GM12878 (cell line): ENCODE results near the gene KATNA1. TPM values are rescaled to one million over a fixed set of nuclear protein-coding genes. Genes with fewer than 3 reads are reported as not detected.

Source experiments
- DPF2 ChIP-seq: fragments of 450-650 bp; IDR thresholded peaks from 2 replicates; pipeline ENCODE4 v1.6.1; 2017; ENCODE audit warnings: mild to moderate bottlenecking
- MLLT1 ChIP-seq: fragments of 450-650 bp; IDR thresholded peaks from 2 replicates; pipeline ENCODE4 v1.6.1; 2016; ENCODE audit warnings: mild to moderate bottlenecking
- MTA3 ChIP-seq: IDR thresholded peaks from 2 replicates; pipeline ENCODE4 v1.6.1; 2012; ENCODE audit warnings: low read length, inconsistent platforms, borderline replicate concordance
- NR2C1 ChIP-seq: fragments of 450-650 bp; IDR thresholded peaks from 2 replicates; pipeline ENCODE4 v1.6.1; 2017; ENCODE audit warnings: antibody characterized with exemption, mild to moderate bottlenecking, moderate library complexity
- NR2C2 ChIP-seq: IDR thresholded peaks from 2 replicates; pipeline ENCODE4 v1.6.1; 2011; ENCODE audit warnings: borderline replicate concordance, low read depth; ENCODE audit not compliant: control insufficient read depth, insufficient read length
- RCOR1 ChIP-seq: conservative IDR thresholded peaks from 2 replicates; pipeline ENCODE4 v1.6.1; 2012; ENCODE audit warnings: low read depth, low read length, improper control_type of control experiment
- SMAD1 ChIP-seq: fragments of 450-650 bp; IDR thresholded peaks from 2 replicates; pipeline ENCODE4 v1.6.1; 2018; ENCODE audit warnings: mild to moderate bottlenecking, low read depth; ENCODE audit not compliant: partially characterized antibody
- SMC3 ChIP-seq: IDR thresholded peaks from 2 replicates; pipeline ENCODE4 v1.6.1; 2011; ENCODE audit warnings: low read length, improper control_type of control experiment, borderline replicate concordance
- ZNF217 ChIP-seq: fragments of 450-650 bp; IDR thresholded peaks from 2 replicates; pipeline ENCODE4 v1.6.1; 2017; ENCODE audit warnings: antibody characterized with exemption, mild to moderate bottlenecking
- polyA plus RNA-seq, 11 experiments: library from polyadenylated mRNA; depleted of rRNA in 4 of 11; unstranded in 6 of 11; stranded (reverse) in 5 of 11; fragments of >200 nt; fragmentation: Nextera tagmentation in 4 of 11; fragmentation: Illumina TruSeq in 1 of 11; extraction: Ambion mirVana in 4 of 11; extraction: Trizol in 1 of 11; gene quantifications; 1 replicate in 1 of 11; 2 replicates in 10 of 11; pipeline versions ENCODE4 v1.2.1 to v1.2.3, GENCODE V29; 2011 to 2016; ENCODE audit warnings: inconsistent platforms in 2 of 11, missing spikeins in 2 of 11, low read depth in 1 of 11
- total RNA-seq, 4 experiments: library from RNA; depleted of rRNA in 3 of 4; stranded (reverse); fragments of >200 nt in 3 of 4; fragmentation: Illumina TruSeq in 1 of 4; extraction: Trizol in 1 of 4; gene quantifications; 2 replicates each; pipeline versions ENCODE4 v1.2.1 to v1.2.3, GENCODE V29; 2013 to 2021
- TF ChIP-seq, protein P1 (sequence below): fragments of 450-650 bp; IDR thresholded peaks from 2 replicates; pipeline ENCODE4 v1.6.1; 2017; ENCODE audit warnings: low read depth, mild to moderate bottlenecking, moderate library complexity
- TF ChIP-seq, protein P2 (sequence below): IDR thresholded peaks from 2 replicates; pipeline ENCODE4 v1.6.1; 2011; ENCODE audit warnings: low read depth, mild to moderate bottlenecking, low read length, moderate library complexity, borderline replicate concordance; ENCODE audit errors: extremely low read depth

KATNA1 gene
- total and polyA plus RNA-seq, 10 of the 15 experiments (the other 5 are each of a cell fraction or from before 2014, with no cell fraction given) = 15.4 to 35.3 (median 25.1) TPM

GRCh38 chr6:149581349-149581748, 67.2 kb downstream of the KATNA1 start (continued):
- no peak for TF ChIP-seq ZNF217
- no peak for TF ChIP-seq MLLT1
- no peak for TF ChIP-seq DPF2
- no peak for TF ChIP-seq NR2C2
- TF ChIP-seq, protein P1, sequence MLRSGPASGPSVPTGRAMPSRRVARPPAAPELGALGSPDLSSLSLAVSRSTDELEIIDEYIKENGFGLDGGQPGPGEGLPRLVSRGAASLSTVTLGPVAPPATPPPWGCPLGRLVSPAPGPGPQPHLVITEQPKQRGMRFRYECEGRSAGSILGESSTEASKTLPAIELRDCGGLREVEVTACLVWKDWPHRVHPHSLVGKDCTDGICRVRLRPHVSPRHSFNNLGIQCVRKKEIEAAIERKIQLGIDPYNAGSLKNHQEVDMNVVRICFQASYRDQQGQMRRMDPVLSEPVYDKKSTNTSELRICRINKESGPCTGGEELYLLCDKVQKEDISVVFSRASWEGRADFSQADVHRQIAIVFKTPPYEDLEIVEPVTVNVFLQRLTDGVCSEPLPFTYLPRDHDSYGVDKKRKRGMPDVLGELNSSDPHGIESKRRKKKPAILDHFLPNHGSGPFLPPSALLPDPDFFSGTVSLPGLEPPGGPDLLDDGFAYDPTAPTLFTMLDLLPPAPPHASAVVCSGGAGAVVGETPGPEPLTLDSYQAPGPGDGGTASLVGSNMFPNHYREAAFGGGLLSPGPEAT = no peak
- TF ChIP-seq, protein P2, sequence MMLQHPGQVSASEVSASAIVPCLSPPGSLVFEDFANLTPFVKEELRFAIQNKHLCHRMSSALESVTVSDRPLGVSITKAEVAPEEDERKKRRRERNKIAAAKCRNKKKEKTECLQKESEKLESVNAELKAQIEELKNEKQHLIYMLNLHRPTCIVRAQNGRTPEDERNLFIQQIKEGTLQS = no peak
- TF ChIP-seq SMC3 = no peak
- no peak for TF ChIP-seq NR2C1
- no peak for TF ChIP-seq SMAD1
- TF ChIP-seq RCOR1 = no peak
- TF ChIP-seq MTA3 = no peak
